Parathyroid adenoma (tissue), 2 donors: ENCODE data around the gene LY6G5C.

Source experiments
- H2AFZ ChIP-seq: fragments of 300-600 bp; sonication (generic); one replicate; pipeline ENCODE4 v1.7.0; 2017; ENCODE audit warnings: antibody characterized with exemption, mild to moderate bottlenecking
- H3K27ac ChIP-seq: fragments of 300-600 bp; sonication (generic); one replicate; pipeline ENCODE4 v1.7.0; 2017
- H3K27me3 ChIP-seq: fragments of 300-600 bp; sonication (generic); one replicate; pipeline ENCODE4 v1.7.0; 2017; ENCODE audit warnings: low read length; ENCODE audit not compliant: control insufficient read depth, insufficient read depth
- H3K36me3 ChIP-seq: fragments of 300-600 bp; sonication (generic); one replicate; pipeline ENCODE4 v1.7.0; 2017; ENCODE audit warnings: low read length; ENCODE audit not compliant: control insufficient read depth, insufficient read depth
- H3K4me1 ChIP-seq: fragments of 300-600 bp; sonication (generic); one replicate; pipeline ENCODE4 v1.7.0; 2017; ENCODE audit warnings: control low read depth
- H3K4me2 ChIP-seq: fragments of 300-600 bp; sonication (generic); one replicate; pipeline ENCODE4 v1.7.0; 2017; ENCODE audit warnings: low read length
- H3K4me3 ChIP-seq: fragments of 300-600 bp; sonication (generic); one replicate; pipeline ENCODE4 v1.7.0; 2017; ENCODE audit warnings: low read depth, low read length
- H3K79me2 ChIP-seq: fragments of 300-600 bp; sonication (generic); one replicate; pipeline ENCODE4 v1.7.0; 2017; ENCODE audit warnings: control low read depth
- H3K9ac ChIP-seq: fragments of 300-600 bp; sonication (generic); one replicate; pipeline ENCODE4 v1.7.0; 2017; ENCODE audit warnings: mild to moderate bottlenecking
- H3K9me3 ChIP-seq: fragments of 300-600 bp; sonication (generic); one replicate; pipeline ENCODE4 v1.7.0; 2017; ENCODE audit warnings: low read length; ENCODE audit not compliant: control insufficient read depth
- TF ChIP-seq, protein P1 (sequence below): fragments of 300-600 bp; sonication (generic); IDR thresholded peaks from one replicate; pipeline ENCODE4 v1.7.0; 2017; ENCODE audit warnings: antibody characterized with exemption, mild to moderate bottlenecking
- donor health status: primary hyperparathyroidism.

LY6G5C gene

DNA sequence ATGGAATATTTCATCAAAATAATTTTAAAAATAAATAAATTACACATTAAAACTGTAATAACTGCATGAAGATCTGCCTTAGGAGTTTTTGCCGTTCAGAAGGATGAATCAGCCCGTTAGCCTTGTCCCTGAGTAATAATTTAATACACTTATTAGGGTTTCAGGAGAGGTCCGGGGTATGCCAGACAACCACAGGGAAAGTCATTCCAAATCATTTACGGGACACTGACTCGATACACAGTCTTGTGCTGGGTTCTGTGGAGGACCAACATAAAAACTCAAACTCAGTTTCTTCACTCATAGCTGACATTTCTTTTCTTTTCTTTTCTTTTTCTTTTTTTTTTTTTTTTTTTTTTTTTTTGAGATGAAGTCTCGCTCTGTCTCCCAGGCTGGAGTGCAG lies 25.1 kb upstream of the LY6G5C start:
- no peak overlapping the region for H3K27ac ChIP-seq
- H3K4me3 ChIP-seq: no peak overlapping the region
- H3K36me3 ChIP-seq: no peaks in the 10 kb centered on the region
- no peaks in the 10 kb centered on the region for H3K9me3 ChIP-seq
- H3K4me1 ChIP-seq: peaks cover 12% of the 10 kb centered on the region
- no peak overlapping the region for H3K9ac ChIP-seq
- no peaks in the 10 kb centered on the region for H3K27me3 ChIP-seq
- no peak overlapping the region for H3K4me2 ChIP-seq
- TF ChIP-seq, protein P1, sequence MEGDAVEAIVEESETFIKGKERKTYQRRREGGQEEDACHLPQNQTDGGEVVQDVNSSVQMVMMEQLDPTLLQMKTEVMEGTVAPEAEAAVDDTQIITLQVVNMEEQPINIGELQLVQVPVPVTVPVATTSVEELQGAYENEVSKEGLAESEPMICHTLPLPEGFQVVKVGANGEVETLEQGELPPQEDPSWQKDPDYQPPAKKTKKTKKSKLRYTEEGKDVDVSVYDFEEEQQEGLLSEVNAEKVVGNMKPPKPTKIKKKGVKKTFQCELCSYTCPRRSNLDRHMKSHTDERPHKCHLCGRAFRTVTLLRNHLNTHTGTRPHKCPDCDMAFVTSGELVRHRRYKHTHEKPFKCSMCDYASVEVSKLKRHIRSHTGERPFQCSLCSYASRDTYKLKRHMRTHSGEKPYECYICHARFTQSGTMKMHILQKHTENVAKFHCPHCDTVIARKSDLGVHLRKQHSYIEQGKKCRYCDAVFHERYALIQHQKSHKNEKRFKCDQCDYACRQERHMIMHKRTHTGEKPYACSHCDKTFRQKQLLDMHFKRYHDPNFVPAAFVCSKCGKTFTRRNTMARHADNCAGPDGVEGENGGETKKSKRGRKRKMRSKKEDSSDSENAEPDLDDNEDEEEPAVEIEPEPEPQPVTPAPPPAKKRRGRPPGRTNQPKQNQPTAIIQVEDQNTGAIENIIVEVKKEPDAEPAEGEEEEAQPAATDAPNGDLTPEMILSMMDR: no peak
- H2AFZ ChIP-seq: no peak overlapping the region
- peaks cover 9% of the 10 kb centered on the region for H3K79me2 ChIP-seq

DNA sequence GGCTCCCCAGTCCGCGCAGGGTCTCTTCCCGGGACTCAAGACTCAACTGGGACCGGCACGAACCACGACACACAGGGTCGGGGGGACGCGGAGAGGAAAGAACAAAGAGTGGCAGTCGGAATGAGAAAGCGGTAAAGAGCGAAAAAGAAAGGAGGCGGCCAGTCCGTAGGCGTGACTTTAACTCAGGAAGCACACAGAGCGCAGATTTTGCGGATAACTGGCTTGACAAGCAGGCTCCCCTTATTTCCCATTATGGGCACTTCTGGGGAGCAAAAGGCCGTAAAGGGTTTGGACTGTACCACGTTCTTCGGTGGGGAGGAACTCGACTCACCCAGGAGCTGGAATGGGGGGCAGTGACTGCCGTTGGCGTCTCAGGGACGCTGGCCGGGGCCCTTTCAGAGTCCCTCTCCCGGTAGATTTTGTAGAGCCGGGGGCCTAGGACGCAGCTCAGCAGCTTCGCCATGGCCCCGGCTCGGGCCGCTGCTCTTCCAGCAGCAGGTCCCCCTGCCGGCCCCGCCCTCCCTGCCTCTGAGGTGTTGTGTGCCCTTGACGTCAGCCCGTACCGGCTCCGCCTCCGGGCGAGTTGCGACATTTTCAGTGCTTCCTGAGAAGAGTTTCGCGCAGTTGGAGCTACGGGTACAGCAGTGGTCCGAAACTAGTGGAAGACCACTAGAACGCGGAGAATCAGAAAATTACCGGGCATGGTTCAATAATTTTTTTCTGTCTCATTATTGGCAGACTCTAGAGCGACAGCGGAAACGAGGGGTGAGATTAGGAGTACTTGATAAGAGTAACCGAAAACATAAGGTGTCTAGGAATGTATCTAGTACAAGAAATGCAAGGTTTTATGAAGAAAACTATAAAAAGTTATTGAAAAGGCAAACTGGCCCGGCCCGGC lies 22.2 kb upstream of the LY6G5C start, which contains the start of gene ABHD16A:
Gene ABHD16A (minus strand): TSS at position 506 of the 898 bp plus-strand sequence. CDS start 43 bp downstream, at position 463.
- Histone ChIP-seq H2AFZ (peak within 1 kb of the TSS; percentile 96), H3K79me2 (peaks cover 11% of the 10 kb centered on the region), H3K27me3 (no peaks in the 10 kb centered on the region), H3K9ac (peak within 1 kb of the TSS; percentile 94), H3K9me3 (no peaks in the 10 kb centered on the region), H3K4me1 (peaks cover 12% of the 10 kb centered on the region), H3K4me3 (peak within 1 kb of the TSS; percentile 88), H3K4me2 (peak within 1 kb of the TSS; percentile 82), H3K36me3 (no peaks in the 10 kb centered on the region), H3K27ac (peak within 1 kb of the TSS; percentile 96)
- TF ChIP-seq, protein P1: peak; percentile 27

DNA sequence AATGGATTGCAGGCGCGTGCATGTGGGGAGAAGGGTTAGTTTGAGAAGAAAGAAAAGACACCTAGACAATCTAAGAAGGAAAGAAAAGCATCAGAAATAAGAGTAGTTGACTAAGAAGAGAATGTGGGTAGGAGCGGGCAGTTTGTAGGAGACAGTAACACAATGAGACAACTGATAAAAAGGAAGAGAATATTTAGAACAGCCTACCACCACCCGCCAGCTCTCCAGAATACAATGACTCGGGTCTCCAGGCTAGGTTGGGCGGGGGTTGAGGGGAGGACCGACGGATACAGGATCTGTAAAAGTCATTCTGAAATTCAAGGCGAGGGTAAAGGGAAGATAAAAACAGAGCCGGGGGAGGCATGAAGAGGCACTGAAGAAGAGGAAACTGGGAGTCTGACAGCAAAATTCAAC lies 21.5 kb upstream of the LY6G5C start:
- Histone ChIP-seq H3K27me3 (no peaks in the 10 kb centered on the region), H3K4me3 (peak overlapping the region; percentile 88), H3K36me3 (no peaks in the 10 kb centered on the region), H3K27ac (peak overlapping the region; percentile 96), H3K9me3 (no peaks in the 10 kb centered on the region), H3K79me2 (peaks cover 11% of the 10 kb centered on the region), H3K4me1 (peaks cover 12% of the 10 kb centered on the region), H3K9ac (peak overlapping the region; percentile 94), H2AFZ (peak overlapping the region; percentile 96), H3K4me2 (peak overlapping the region; percentile 82)
- TF ChIP-seq, protein P1: no peak

DNA sequence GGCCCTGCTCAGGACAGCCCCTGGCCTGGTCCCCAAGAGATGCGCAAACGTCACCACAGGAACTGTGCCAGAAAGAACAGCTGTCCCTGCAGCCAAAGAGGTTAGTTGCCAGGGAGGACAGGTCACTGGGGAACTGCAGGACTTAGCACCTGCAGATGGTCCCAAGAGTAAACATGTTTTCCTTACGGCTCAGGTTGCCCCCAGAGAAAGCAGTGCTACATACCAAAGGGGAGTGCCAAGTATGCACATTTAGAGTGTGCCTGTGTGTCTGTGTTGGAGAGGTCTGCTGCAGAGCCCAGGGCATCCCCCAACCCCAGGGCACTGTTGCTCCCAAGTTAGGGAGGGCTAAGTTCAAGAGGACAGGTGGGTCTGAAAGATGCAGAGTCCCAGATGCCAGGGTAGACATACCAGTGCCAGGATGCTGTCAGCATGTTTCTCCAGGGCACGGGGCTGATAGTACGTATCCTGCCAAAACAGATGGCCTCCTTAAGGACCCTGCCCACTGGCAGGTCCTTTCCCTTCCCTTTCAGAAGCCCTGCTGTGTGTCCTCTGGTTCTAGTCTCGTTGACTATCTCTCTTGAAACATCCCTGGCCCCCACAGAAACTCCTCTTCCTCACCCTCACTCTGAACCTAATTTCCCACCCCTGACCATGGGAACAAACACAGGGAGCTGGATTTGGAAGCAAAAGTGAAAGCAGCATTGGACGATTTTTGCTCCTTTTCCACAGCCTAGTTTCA lies 21.0 kb upstream of the LY6G5C start:
- TF ChIP-seq, protein P1: no peak
- no peaks in the 10 kb centered on the region for H3K9me3 ChIP-seq
- peaks cover 12% of the 10 kb centered on the region for H3K4me1 ChIP-seq
- H3K9ac ChIP-seq: no peak overlapping the region
- peak overlapping the region; percentile 82 for H3K4me2 ChIP-seq
- no peaks in the 10 kb centered on the region for H3K36me3 ChIP-seq
- peak overlapping the region; percentile 96 for H2AFZ ChIP-seq
- peaks cover 11% of the 10 kb centered on the region for H3K79me2 ChIP-seq
- H3K27me3 ChIP-seq: no peaks in the 10 kb centered on the region
- peak overlapping the region; percentile 88 for H3K4me3 ChIP-seq
- peak overlapping the region; percentile 96 for H3K27ac ChIP-seq
